ENCODE data around the gene DDB1. TPM values are rescaled to one million over a fixed set of nuclear protein-coding genes. Genes with fewer than 3 reads are reported as not detected.

The DDB1 gene
- total and polyA plus RNA-seq, 10 of the 15 experiments (the other 5 are each of a cell fraction or from before 2014, with no cell fraction given), result 136 to 272 (median 216) TPM

DNA sequence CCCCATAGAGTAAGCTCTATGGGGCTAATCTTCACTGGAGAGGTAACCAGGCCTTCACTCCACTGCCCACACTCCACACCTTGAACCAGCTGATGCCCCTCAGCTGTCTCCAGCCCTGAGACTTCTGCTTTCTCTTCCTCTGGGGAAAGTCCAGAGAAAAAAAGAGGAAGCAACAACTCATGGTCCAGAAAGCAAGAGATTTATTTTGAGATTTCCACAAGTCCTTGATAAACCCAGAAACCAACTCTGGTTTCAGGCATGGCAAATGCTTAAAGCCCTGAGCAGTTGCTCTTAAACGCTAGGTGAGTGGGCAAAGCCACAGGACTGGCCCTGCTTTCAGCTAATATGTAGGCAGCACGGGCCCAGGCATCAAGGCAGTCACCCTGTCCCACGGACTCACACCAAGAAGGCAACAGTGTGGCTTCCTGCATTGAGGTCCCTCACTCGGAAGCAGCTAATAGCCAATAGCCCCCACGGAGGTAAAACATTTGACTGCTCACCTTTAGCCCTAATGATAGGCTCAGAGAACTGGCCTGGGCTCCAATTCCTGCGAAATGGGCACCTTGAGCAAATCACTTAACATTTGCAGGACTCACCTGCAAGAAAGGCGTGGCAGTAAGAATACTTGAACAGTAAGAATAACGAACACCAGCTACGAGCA is 24.5 kb upstream of the DDB1 start (continued):
- TF ChIP-seq CBFB (IDR thresholded peaks at IDR 0.05; ENCODE audit: low read depth), result peak; percentile 49; the same call in 1 of the 2 replicates
- peak; percentile 53; the same call in 1 of the 2 replicates for TF ChIP-seq IRF4 (IDR thresholded peaks at IDR 0.05; ENCODE audit: low read depth, low read length)
- TF ChIP-seq RB1 (IDR thresholded peaks at IDR 0.05; ENCODE audit: borderline replicate concordance), result no peak
- peak; percentile 12 for TF ChIP-seq SP1 (IDR thresholded peaks at IDR 0.05; ENCODE audit: low read depth, low read length)

DNA sequence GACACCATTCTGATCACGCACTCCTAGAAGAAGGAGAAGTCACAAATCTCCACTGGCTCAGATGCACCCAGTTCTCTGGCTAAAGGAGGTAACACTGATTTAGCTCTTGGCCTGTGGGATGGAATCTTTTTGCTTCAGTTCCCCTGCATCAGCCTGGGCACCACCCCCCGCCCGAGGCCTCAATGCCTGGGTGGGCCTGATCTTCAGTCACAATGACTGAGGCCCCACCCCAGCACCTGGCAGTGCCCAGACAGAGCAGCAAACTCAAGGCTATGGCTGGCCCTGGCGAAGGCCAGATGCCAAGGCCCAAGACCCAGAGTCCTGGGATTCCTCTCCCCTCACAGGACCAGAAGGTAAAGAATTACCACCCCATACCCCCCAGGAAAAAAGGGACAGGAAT is 23.8 kb upstream of the DDB1 start:
- ChIA-PET RAD21 (ENCODE audit: unreplicated experiment) (interaction anchor here (0.9 to 13.0 kb wide), 8 partner anchors 12 to 73 kb away, joined by 3 to 172 read pairs (median 6); partner anchors contain the start of genes CPSF7, DDB1, SDHAF2 and TKFC), CTCF (interaction anchor here (0.7 to 23.9 kb wide), 8 partner anchors 9 to 449 kb away, joined by 3 to 387 read pairs (median 6); partner anchors contain the start of gene TMEM216), POLR2A (interaction anchor here (0.5 to 8.7 kb wide), 5 partner anchors 12 to 70 kb away, joined by 5 to 111 read pairs (median 13); partner anchors contain the start of genes DDB1 and TKFC), SMC1A (ENCODE audit: uncharacterized antibody, unreplicated experiment) (interaction anchor here (1.0 to 12.8 kb wide), 7 partner anchors 10 to 36 kb away, joined by 3 to 243 read pairs (median 9); partner anchors contain the start of genes DDB1, TKFC and TMEM216)
- ATAC-seq (peak; percentile 2; the same call in 2 of the 3 replicates), DNase-seq (ENCODE audit: low read depth, low spot score) (no peak), FAIRE-seq (no peak)
- TF ChIP-seq SMARCA5 (IDR thresholded peaks at IDR 0.05) (peak; percentile 55; the same call in 1 of the 2 replicates), CBFB (IDR thresholded peaks at IDR 0.05; ENCODE audit: low read depth) (no peak)
- TF ChIP-seq, protein P1, sequence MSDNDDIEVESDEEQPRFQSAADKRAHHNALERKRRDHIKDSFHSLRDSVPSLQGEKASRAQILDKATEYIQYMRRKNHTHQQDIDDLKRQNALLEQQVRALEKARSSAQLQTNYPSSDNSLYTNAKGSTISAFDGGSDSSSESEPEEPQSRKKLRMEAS (IDR thresholded peaks at IDR 0.05; ENCODE audit: low read depth, low read length), result 0 out of 2 replicates have a peak, but pooled peaks have one; percentile 7
- intact Hi-C loops (cut with micrococcal nuclease; ENCODE audit: unreplicated experiment), result loop anchor here (2.0 kb wide), 2 partner anchors 20 to 28 kb away; no protein-coding TSS in a partner anchor
- BruUV-seq (replicated peaks), result no TSS peak
- in situ Hi-C loops (cut with MboI), result no loop called here
- Histone ChIP-seq H3K27ac (ENCODE audit: control insufficient read depth, insufficient read depth) (peak overlapping the region; percentile 92), H4K20me1 (ENCODE audit: control insufficient read depth, insufficient read depth) (no peaks in the 10 kb centered on the region), H3K36me3 (ENCODE audit: control insufficient read depth in 2 of 2, insufficient read depth in 2 of 2, low read length in 1 of 2) (peaks cover 3 to 19% of the 10 kb centered on the region in 2 experiments), H3K9me3 (replicated peaks; ENCODE audit: control insufficient read depth, insufficient read depth, low read length) (no peaks in the 10 kb centered on the region), H3K4me2 (ENCODE audit: control insufficient read depth, insufficient read depth) (peak overlapping the region; percentile 97), H3K79me2 (ENCODE audit: control insufficient read depth, insufficient read depth, low read length) (peaks cover 33% of the 10 kb centered on the region), H3K4me1 (ENCODE audit: control insufficient read depth, insufficient read depth, low read length) (peaks cover 34% of the 10 kb centered on the region), H3K4me3 (peak overlapping the region; percentile 54), H3K9ac (ENCODE audit: control insufficient read depth, insufficient read depth, low read length) (peak overlapping the region; percentile 69), H3K27me3 (replicated peaks in 1 of 2; ENCODE audit: control insufficient read depth in 2 of 2, insufficient read depth in 2 of 2, low read length in 1 of 2) (no peaks in the 10 kb centered on the region), H2AFZ (ENCODE audit: control insufficient read depth, low read depth, low read length) (peak overlapping the region; percentile 46; the same call in 1 of the 2 replicates)
- WGBS (ENCODE audit: insufficient coverage, insufficient replicate concordance, low lambda C conversion rate, missing lambda C conversion rate), result 23% methylated on average over 4 of the region's 4 CpGs

Measured in GM12878 (cell line).